ENCODE data around the gene COL19A1. TPM values are rescaled to one million over a fixed set of nuclear protein-coding genes. Genes with fewer than 3 reads are reported as not detected.

COL19A1 gene
- total and polyA plus RNA-seq, 2 of the 13 experiments (the other 11 are each of a cell fraction or from before 2014, with no cell fraction given), result not detected

DNA sequence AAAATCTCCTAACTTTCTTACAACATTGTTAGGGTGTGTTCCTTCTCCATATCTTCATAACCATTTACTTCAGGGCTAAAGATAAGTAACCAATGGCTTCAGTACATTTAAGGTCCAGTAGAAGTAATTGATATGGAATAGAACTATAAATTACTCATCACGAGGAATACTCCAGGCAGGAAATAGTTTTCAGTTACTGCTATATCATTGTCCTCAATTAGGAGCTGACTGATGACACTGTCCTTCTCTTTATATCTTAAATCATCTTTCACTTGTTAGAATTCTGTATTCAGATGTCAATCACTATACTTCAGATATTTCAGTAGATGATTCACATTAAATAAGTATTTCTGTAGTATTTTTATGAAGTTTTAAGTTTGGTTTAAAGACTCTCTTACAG is 88.4 kb downstream of the COL19A1 start (continued):
- TF ChIP-seq, protein P1, sequence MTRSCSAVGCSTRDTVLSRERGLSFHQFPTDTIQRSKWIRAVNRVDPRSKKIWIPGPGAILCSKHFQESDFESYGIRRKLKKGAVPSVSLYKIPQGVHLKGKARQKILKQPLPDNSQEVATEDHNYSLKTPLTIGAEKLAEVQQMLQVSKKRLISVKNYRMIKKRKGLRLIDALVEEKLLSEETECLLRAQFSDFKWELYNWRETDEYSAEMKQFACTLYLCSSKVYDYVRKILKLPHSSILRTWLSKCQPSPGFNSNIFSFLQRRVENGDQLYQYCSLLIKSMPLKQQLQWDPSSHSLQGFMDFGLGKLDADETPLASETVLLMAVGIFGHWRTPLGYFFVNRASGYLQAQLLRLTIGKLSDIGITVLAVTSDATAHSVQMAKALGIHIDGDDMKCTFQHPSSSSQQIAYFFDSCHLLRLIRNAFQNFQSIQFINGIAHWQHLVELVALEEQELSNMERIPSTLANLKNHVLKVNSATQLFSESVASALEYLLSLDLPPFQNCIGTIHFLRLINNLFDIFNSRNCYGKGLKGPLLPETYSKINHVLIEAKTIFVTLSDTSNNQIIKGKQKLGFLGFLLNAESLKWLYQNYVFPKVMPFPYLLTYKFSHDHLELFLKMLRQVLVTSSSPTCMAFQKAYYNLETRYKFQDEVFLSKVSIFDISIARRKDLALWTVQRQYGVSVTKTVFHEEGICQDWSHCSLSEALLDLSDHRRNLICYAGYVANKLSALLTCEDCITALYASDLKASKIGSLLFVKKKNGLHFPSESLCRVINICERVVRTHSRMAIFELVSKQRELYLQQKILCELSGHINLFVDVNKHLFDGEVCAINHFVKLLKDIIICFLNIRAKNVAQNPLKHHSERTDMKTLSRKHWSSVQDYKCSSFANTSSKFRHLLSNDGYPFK (CRISPR knock-in tag; IDR thresholded peaks at IDR 0.05; ENCODE audit: borderline replicate concordance), result no peak
- TF ChIP-seq RFXAP (CRISPR knock-in tag; IDR thresholded peaks at IDR 0.05; ENCODE audit: borderline replicate concordance), result no peak
- TF ChIP-seq SRY (CRISPR knock-in tag; IDR thresholded peaks at IDR 0.05), result no peak
- no peak for TF ChIP-seq ZFYVE20 (CRISPR knock-in tag; IDR thresholded peaks at IDR 0.05; ENCODE audit: borderline replicate concordance, low read depth)

DNA sequence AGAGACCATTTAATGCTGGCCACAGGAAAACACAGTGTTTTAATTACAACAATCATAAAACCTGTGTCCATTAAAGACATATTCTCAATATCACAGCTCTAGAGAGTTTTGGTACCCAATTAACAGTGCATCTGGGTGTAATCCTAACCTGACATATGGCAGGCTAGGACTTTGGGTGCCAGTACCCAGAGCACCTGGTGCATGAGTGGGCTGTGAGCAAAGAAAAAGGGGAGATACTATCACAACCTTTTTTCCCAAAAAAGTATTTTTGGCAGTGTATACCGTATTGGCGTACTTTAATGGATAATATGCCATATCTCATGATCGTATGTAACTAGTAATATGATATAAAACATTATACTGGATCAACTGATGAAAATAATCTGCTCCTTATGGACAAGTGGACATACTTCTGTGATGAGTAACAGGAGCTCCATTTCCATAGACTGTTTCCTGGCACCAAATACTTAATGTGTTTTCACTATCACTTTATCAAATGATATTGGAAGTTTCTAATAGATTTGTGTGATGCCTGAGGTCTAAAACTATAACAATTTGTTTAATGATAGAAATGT is 91.7 kb downstream of the COL19A1 start:
- Histone ChIP-seq H3K4me3 (replicated peaks in 1 of 3; ENCODE audit: insufficient read depth in 1 of 3, low read depth in 2 of 3, low read length in 3 of 3) (no peak overlapping the region), H3K27me3 (ENCODE audit: control insufficient read depth in 1 of 2, insufficient read depth in 2 of 2, low read length in 2 of 2) (no peaks in the 10 kb centered on the region), H3K9me3 (ENCODE audit: low read length) (no peaks in the 10 kb centered on the region), H3K4me1 (ENCODE audit: insufficient read depth, low read length) (no peaks in the 10 kb centered on the region), H3K79me2 (ENCODE audit: insufficient read depth, low read length) (no peaks in the 10 kb centered on the region), H3K27ac (ENCODE audit: extremely low read length, insufficient read depth, low read length) (no peak overlapping the region), H3K9ac (ENCODE audit: insufficient read depth, low read depth, low read length) (no peak overlapping the region), H4K20me1 (ENCODE audit: insufficient read depth, low read length) (no peaks in the 10 kb centered on the region), H2AFZ (ENCODE audit: low read length) (no peak overlapping the region), H3K36me3 (replicated peaks in 1 of 2; ENCODE audit: control insufficient read depth in 1 of 2, insufficient read depth in 2 of 2, low read length in 2 of 2) (no peaks in the 10 kb centered on the region), H3K4me2 (ENCODE audit: low read depth, low read length) (no peak overlapping the region)
- in situ Hi-C loops (cut with HindIII; ENCODE audit: extremely low pct_ligation_motif_present, low pct_unique_long_range_greater_than_20kb) (no loop called here), intact Hi-C loops (cut with micrococcal nuclease; ENCODE audit: unreplicated experiment) (no loop called here)
- 0% methylated on average over 3 of the region's 3 CpGs for WGBS (ENCODE audit: low lambda C conversion rate)
- no peak for FAIRE-seq
- TF ChIP-seq SSRP1 (CRISPR knock-in tag; IDR thresholded peaks at IDR 0.05) (no peak), DMAP1 (CRISPR knock-in tag; IDR thresholded peaks at IDR 0.05) (no peak), REL (CRISPR knock-in tag; conservative IDR thresholded peaks at IDR 0.05) (no peak), SP140L (CRISPR knock-in tag; IDR thresholded peaks at IDR 0.05; ENCODE audit: borderline replicate concordance) (no peak), ATRX (CRISPR knock-in tag; IDR thresholded peaks at IDR 0.05; ENCODE audit: borderline replicate concordance) (no peak), TP53 (CRISPR knock-in tag; conservative IDR thresholded peaks at IDR 0.05) (no peak), HES4 (CRISPR knock-in tag; IDR thresholded peaks at IDR 0.05; ENCODE audit: borderline replicate concordance) (no peak), AKAP8 (CRISPR knock-in tag; IDR thresholded peaks at IDR 0.05) (no peak)
- TF ChIP-seq, protein P2, sequence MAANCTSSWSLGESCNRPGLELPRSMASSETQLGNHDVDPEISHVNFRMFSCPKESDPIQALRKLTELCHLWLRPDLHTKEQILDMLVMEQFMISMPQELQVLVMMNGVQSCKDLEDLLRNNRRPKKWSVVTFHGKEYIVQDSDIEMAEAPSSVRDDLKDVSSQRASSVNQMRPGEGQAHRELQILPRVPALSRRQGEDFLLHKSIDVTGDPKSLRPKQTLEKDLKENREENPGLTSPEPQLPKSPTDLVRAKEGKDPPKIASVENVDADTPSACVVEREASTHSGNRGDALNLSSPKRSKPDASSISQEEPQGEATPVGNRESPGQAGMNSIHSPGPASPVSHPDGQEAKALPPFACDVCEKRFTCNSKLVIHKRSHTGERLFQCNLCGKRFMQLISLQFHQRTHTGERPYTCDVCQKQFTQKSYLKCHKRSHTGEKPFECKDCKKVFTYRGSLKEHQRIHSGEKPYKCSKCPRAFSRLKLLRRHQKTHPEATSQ (CRISPR knock-in tag; IDR thresholded peaks at IDR 0.05; ENCODE audit: borderline replicate concordance), result no peak
- TF ChIP-seq, protein P3, sequence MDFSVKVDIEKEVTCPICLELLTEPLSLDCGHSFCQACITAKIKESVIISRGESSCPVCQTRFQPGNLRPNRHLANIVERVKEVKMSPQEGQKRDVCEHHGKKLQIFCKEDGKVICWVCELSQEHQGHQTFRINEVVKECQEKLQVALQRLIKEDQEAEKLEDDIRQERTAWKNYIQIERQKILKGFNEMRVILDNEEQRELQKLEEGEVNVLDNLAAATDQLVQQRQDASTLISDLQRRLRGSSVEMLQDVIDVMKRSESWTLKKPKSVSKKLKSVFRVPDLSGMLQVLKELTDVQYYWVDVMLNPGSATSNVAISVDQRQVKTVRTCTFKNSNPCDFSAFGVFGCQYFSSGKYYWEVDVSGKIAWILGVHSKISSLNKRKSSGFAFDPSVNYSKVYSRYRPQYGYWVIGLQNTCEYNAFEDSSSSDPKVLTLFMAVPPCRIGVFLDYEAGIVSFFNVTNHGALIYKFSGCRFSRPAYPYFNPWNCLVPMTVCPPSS (IDR thresholded peaks at IDR 0.05), result no peak
- no peak for ATAC-seq
- CTCF ChIA-PET (ENCODE audit: low intra/inter-chr PET ratio, low total read pairs), result no interaction called here
- DNase-seq (ENCODE audit: low spot score), result no peak
- POLR2A ChIA-PET, result no interaction called here
- no TSS peak for BruUV-seq (replicated peaks)
